Gastrocnemius medialis (tissue), 4 donors: ENCODE results near the gene GPR101.

Source experiments
- CTCF ChIP-seq, 5 experiments: fragments of 450-650 bp in 3 of 5; fragments of 200-600 bp in 2 of 5; sonication (generic) in 2 of 5; IDR thresholded peaks in 4 of 5; conservative IDR thresholded peaks in 1 of 5; 1 replicate in 4 of 5; 2 replicates in 1 of 5; pipeline ENCODE4 v1.5.1; 2016 to 2019; ENCODE audit warnings: antibody characterized with exemption in 5 of 5, mild to moderate bottlenecking in 3 of 5, moderate library complexity in 3 of 5
- POLR2A ChIP-seq, 2 donors: fragments of 450-650 bp; IDR thresholded peaks; one replicate each; pipeline ENCODE4 v1.6.1; 2017; ENCODE audit warnings: antibody characterized with exemption in 2 of 2, mild to moderate bottlenecking in 2 of 2, moderate library complexity in 2 of 2

DNA sequence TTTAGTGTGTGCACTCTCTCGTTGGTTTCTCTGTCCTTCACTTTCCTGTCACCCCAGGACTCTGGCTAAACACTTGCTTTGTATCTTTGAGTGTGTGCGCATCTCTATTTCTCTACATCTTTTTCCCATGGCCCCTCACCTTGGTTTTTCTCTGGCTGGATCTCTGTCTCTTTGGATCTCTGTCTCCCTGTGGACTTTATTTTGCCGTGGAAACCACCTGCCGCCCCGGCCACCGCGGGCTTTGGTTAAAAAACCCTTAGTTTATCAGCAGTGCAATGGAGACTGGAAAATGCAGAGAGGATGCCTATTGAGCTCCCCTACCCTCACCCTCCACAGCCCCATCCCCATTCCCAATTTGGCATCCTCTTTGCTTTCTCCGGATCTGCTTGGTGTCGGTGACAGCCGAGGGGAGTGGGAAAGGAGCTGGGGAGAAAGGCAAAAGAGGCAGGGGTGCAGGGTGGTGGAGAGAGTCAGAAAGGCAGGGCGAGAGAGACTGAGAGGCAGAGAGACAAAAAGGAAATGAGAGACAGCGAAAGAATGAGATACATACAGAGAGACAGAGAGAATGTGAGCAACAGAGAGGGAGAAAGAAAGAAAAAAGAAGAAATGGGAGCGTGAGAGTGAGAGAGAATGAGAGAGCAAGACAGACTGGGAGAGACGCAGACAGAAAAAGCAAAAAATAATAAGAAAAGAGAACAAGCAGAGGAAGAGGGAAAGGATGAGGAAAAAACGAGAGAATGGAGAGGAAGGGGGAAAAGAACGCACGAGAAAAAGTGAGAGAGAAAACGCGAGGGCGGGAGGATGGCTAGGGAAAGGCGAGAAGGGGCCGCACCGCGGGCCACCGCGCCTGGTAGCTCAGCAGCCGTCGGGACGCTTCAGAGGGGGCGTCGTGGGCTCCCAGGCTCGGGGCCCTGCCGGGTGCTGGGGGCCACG, 688 bp downstream of the GPR101 start:
- TF ChIP-seq POLR2A (IDR thresholded peaks at IDR 0.05) = no peak
- no peak for TF ChIP-seq CTCF (IDR thresholded peaks at IDR 0.05 in 4 of 5, conservative IDR thresholded peaks at IDR 0.05 in 1 of 5)
